Gastrocnemius medialis (tissue), 4 donors: ENCODE results near the gene GNG7. TPM values are rescaled to one million over a fixed set of nuclear protein-coding genes. Genes with fewer than 3 reads are reported as not detected.

Source experiments
- ATAC-seq, 2 donors: fragments of 150-250 bp; one replicate each; pipeline ENCODE4 v1.9.1; 2016
- DNase-seq, 2 donors: peaks; one replicate each; pipeline ENCODE4 v3.0.0-alpha.2; 2019
- H3K27ac ChIP-seq, 4 donors: fragments of 200-600 bp; sonication (generic); 1 replicate in 1 of 4; 2 replicates in 3 of 4; pipeline ENCODE4 v1.5.1; 2016 to 2018; ENCODE audit warnings: mild to moderate bottlenecking in 2 of 4, moderate library complexity in 1 of 4
- H3K27me3 ChIP-seq, 3 donors: fragments of 200-600 bp; sonication (generic) in 2 of 3; 1 replicate in 1 of 3; 2 replicates in 2 of 3; pipeline versions ENCODE4 v1.5.1 to v1.6.0; 2016 to 2019; ENCODE audit warnings: mild to moderate bottlenecking in 1 of 3, moderate library complexity in 1 of 3
- H3K36me3 ChIP-seq, 2 donors: fragments of 200-600 bp; sonication (generic) in 1 of 2; one replicate each; pipeline ENCODE4 v1.5.1; 2017 to 2018
- H3K4me1 ChIP-seq, 2 donors: fragments of 200-600 bp; sonication (generic) in 1 of 2; one replicate each; pipeline ENCODE4 v1.5.1; 2016 to 2017; ENCODE audit warnings: mild to moderate bottlenecking in 2 of 2
- H3K4me3 ChIP-seq, 4 donors: fragments of 200-600 bp; sonication (generic) in 3 of 4; 1 replicate in 1 of 4; 2 replicates in 3 of 4; pipeline ENCODE4 v1.5.1; 2016 to 2019; ENCODE audit warnings: mild to moderate bottlenecking in 2 of 4
- H3K9me3 ChIP-seq, 3 donors: fragments of 200-600 bp; sonication (generic) in 2 of 3; 1 replicate in 1 of 3; 2 replicates in 2 of 3; pipeline ENCODE4 v1.5.1; 2016 to 2019
- POLR2A ChIP-seq, 2 donors: fragments of 450-650 bp; IDR thresholded peaks; one replicate each; pipeline ENCODE4 v1.6.1; 2017; ENCODE audit warnings: antibody characterized with exemption in 2 of 2, mild to moderate bottlenecking in 2 of 2, moderate library complexity in 2 of 2
- in situ Hi-C, 4 donors: fragments of 200-750 bp; cut with MboI; loops; one replicate each; pipeline versions ENCODE4 v1.15.0 to v1.8.0; 2017; ENCODE audit warnings: low sequenced_read_pairs in 4 of 4
- intact Hi-C: fragments of 100-400 bp; cut with DNase I; formaldehyde crosslinking; loops from one replicate; pipeline ENCODE4 v1.15.1; 2023; ENCODE audit warnings: low total_unique reads
- total RNA-seq, 4 donors: library from RNA; depleted of rRNA; stranded (reverse); fragments of >200 nt; gene quantifications; one replicate each; pipeline versions ENCODE4 v1.1.0 to v1.2.3, GENCODE V29; 2016
- TF ChIP-seq, protein P1 (sequence below), 5 experiments: fragments of 450-650 bp in 3 of 5; fragments of 200-600 bp in 2 of 5; sonication (generic) in 2 of 5; IDR thresholded peaks in 4 of 5; conservative IDR thresholded peaks in 1 of 5; 1 replicate in 4 of 5; 2 replicates in 1 of 5; pipeline ENCODE4 v1.5.1; 2016 to 2019; ENCODE audit warnings: antibody characterized with exemption in 5 of 5, mild to moderate bottlenecking in 3 of 5, moderate library complexity in 3 of 5

The GNG7 gene
- total RNA-seq, 4 donors from 2014 or later, result 0.46 to 1.1 (median 0.62) TPM

DNA sequence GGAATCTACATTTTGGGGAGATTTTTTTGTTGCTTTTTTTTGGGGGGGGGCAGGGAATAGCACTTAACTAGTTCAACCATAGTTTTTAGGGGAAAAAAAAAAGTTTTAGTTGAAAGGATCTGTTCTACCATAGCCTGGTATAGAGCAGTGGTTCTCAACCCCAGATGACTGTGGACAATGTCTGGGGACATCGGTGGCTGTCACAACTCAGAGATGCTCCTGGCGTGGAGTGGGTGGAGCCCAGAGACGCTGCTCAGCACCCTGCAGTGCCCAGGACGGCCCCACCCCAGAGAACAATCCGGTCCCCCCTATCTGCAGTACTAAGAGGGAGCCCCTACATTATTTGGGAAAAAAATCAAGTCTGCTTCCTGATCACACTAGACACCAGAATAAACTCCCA, 8.3 kb downstream of the GNG7 start:
- ATAC-seq, result no peak

DNA sequence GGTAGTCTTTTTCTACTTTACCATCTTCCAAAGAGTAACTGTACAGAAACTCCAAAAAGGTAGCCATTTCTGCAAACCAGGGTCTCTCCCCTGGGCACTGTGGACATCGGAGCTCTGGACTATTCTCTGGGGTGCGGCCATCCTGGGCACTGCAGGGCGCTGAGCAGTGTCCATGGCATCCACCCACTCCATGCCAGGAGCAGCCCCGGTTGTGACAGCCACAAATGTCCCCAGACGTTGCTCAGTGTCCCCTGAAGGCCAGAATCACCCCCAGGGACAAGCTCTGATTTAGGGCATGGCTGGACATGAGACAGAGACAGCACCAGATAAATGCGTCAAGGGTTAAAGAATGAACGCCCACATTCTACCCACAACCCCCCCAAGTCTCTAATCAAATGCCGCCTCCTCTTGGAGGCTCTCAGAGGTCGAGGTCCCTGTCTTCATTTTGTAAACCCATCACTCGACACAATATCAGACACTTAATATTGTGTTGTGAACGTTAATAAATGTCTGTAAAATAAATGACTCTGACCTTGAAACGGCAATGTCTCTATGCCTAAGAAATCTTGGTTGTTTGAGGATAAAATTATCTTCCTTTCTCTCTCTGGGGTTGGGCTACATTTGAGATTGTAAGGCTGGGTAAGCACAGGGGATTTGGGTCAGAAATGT, 8.9 kb downstream of the GNG7 start:
- intact Hi-C loops (no loop called here), in situ Hi-C loops (no loop called here)
- Histone ChIP-seq H3K9me3 (no peaks in the 10 kb centered on the region), H3K27ac (no peak overlapping the region), H3K36me3 (no peaks in the 10 kb centered on the region), H3K4me1 (peaks cover 7 to 8% of the 10 kb centered on the region in 2 donors), H3K27me3 (no peaks in the 10 kb centered on the region), H3K4me3 (no peak overlapping the region)
- DNase-seq (no peak), ATAC-seq (no peak)
- TF ChIP-seq, protein P1, sequence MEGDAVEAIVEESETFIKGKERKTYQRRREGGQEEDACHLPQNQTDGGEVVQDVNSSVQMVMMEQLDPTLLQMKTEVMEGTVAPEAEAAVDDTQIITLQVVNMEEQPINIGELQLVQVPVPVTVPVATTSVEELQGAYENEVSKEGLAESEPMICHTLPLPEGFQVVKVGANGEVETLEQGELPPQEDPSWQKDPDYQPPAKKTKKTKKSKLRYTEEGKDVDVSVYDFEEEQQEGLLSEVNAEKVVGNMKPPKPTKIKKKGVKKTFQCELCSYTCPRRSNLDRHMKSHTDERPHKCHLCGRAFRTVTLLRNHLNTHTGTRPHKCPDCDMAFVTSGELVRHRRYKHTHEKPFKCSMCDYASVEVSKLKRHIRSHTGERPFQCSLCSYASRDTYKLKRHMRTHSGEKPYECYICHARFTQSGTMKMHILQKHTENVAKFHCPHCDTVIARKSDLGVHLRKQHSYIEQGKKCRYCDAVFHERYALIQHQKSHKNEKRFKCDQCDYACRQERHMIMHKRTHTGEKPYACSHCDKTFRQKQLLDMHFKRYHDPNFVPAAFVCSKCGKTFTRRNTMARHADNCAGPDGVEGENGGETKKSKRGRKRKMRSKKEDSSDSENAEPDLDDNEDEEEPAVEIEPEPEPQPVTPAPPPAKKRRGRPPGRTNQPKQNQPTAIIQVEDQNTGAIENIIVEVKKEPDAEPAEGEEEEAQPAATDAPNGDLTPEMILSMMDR (IDR thresholded peaks at IDR 0.05 in 4 of 5, conservative IDR thresholded peaks at IDR 0.05 in 1 of 5), result no peak

More for the DNA sequence above, 8.3 kb downstream of the GNG7 start:
- Histone ChIP-seq H3K4me3 (no peak overlapping the region), H3K27ac (no peak overlapping the region), H3K27me3 (no peaks in the 10 kb centered on the region), H3K9me3 (no peaks in the 10 kb centered on the region), H3K36me3 (no peaks in the 10 kb centered on the region), H3K4me1 (peaks cover 7 to 8% of the 10 kb centered on the region in 2 donors)
- DNase-seq, result no peak
- TF ChIP-seq POLR2A (IDR thresholded peaks at IDR 0.05), result no peak
- TF ChIP-seq, protein P1 (IDR thresholded peaks at IDR 0.05 in 4 of 5, conservative IDR thresholded peaks at IDR 0.05 in 1 of 5), result no peak
- intact Hi-C loops, result no loop called here
- in situ Hi-C loops, result no loop called here

DNA sequence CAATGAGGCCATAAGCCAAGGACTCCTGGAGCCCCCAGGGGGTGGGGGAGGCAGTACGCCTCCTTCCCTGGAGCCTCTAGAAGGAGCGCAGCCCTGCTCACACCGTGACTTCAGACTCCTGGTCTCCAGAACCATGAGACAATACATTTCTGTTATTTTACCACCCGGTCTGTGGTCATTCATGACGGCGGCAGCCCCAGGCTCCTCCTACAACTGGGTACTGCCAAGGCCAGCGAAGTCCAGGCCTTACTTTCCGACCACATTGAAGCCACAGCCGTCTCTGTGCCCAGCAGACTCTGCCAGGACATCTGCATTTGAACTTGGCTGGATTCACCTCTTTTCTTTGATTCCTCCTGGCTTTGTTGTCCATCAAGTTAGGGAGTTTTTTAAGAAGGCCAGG, 10.5 kb downstream of the GNG7 start:
- Histone ChIP-seq H3K4me1 (peaks cover 7 to 8% of the 10 kb centered on the region in 2 donors), H3K9me3 (no peaks in the 10 kb centered on the region), H3K36me3 (no peaks in the 10 kb centered on the region), H3K27ac (no peak overlapping the region), H3K27me3 (no peaks in the 10 kb centered on the region), H3K4me3 (no peak overlapping the region)
- intact Hi-C loops, result no loop called here
- ATAC-seq (no peak), DNase-seq (no peak)
- in situ Hi-C loops, result no loop called here
- TF ChIP-seq, protein P1 (IDR thresholded peaks at IDR 0.05 in 4 of 5, conservative IDR thresholded peaks at IDR 0.05 in 1 of 5), result no peak
- TF ChIP-seq POLR2A (IDR thresholded peaks at IDR 0.05), result no peak

DNA sequence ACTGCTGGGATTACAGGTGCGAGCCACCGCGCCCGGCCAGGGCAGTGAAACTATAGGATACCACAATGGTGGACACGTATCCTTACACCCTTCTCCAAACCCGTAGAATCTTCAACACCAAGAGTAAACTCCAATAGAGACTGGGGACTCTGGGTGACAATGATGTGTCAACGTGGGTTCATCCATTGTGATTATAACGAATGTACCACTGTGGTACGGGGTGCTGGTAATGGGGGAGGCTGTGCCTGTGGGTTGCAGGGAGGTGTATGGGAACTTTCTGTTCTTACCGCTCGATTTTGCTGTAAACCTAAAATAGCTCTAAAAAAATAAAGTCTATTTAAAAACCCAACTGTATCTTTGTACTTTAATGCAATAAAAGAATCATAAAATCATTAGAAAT, 11.6 kb downstream of the GNG7 start:
- no peak overlapping the region for H3K27ac ChIP-seq
- H3K27me3 ChIP-seq, result no peaks in the 10 kb centered on the region
- ATAC-seq (no peak), DNase-seq (no peak)
- no peak overlapping the region for H3K4me3 ChIP-seq
- in situ Hi-C loops (no loop called here), intact Hi-C loops (no loop called here)
- no peaks in the 10 kb centered on the region for H3K36me3 ChIP-seq
- H3K4me1 ChIP-seq, result peaks cover 7 to 8% of the 10 kb centered on the region in 2 donors
- no peak for TF ChIP-seq POLR2A (IDR thresholded peaks at IDR 0.05)
- TF ChIP-seq, protein P1 (IDR thresholded peaks at IDR 0.05 in 4 of 5, conservative IDR thresholded peaks at IDR 0.05 in 1 of 5), result no peak
- no peaks in the 10 kb centered on the region for H3K9me3 ChIP-seq

DNA sequence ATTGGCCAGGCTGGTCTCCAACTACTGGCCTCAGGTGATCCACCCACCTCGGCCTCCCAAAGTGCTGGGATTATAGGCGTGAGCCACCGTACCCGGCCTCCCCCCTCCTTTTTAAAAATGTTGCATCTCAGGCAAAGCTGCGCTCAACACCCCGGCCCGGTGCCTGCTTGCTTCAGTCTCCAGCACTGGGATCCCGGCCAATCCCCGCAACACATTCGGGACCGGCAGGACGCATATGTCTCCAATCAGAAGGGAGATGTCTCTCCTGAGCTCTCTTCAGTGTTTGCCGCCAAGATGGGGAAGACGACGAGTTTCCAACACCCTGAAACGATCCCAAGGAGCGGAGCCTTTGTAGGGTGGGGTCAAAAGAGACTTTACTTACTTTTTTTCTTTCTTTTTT, 16.1 kb downstream of the GNG7 start:
- DNase-seq, result no peak

More for the DNA sequence above, 16.1 kb downstream of the GNG7 start:
- no peaks in the 10 kb centered on the region for H3K27me3 ChIP-seq
- no peaks in the 10 kb centered on the region for H3K9me3 ChIP-seq
- in situ Hi-C loops (no loop called here), intact Hi-C loops (no loop called here)
- no peak overlapping the region for H3K27ac ChIP-seq
- H3K36me3 ChIP-seq, result no peaks in the 10 kb centered on the region
- no peaks in the 10 kb centered on the region for H3K4me1 ChIP-seq
- ATAC-seq, result no peak
- TF ChIP-seq, protein P1 (IDR thresholded peaks at IDR 0.05 in 4 of 5, conservative IDR thresholded peaks at IDR 0.05 in 1 of 5), result no peak
- no peak for TF ChIP-seq POLR2A (IDR thresholded peaks at IDR 0.05)
- H3K4me3 ChIP-seq, result no peak overlapping the region
